MCF 10A (cell line): ENCODE data around the gene CPA5. TPM values are rescaled to one million over a fixed set of nuclear protein-coding genes. Genes with fewer than 3 reads are reported as not detected.

Experiments
- BruUV-seq: library from RNA; stranded (reverse); fragments of 400-500 nt; replicated peaks from 2 replicates; lab custom pipeline; 2021; lab: Mats Ljungman, UMichigan
- CTCF ChIA-PET: fragments of 300-600 bp; sonication (Branson Sonifier 250); formaldehyde crosslinking; extraction: SDS; loops from one replicate; lab custom pipeline; 2021; ENCODE audit warnings: antibody characterized with exemption, inconsistent platforms; lab: Yijun Ruan, JAX
- POLR2A ChIA-PET: fragments of 300-600, 350-650 bp; sonication (Branson Sonifier 250); formaldehyde crosslinking; extraction: SDS; loops from one replicate; lab custom pipeline; 2020; ENCODE audit warnings: antibody characterized with exemption, inconsistent platforms; lab: Yijun Ruan, JAX
- DNase-seq: peaks from one replicate; pipeline ENCODE4 v3.0.0-alpha.2; 2018; ENCODE audit not compliant: unreplicated experiment
- H3K27ac Mint-ChIP-seq: one replicate; pipeline ENCODE4 v1.8.0; 2022; ENCODE audit warnings: mild to moderate bottlenecking, low read depth, mixed read lengths; ENCODE audit not compliant: unreplicated experiment
- H3K27me3 Mint-ChIP-seq: one replicate; pipeline ENCODE4 v1.8.0; 2022; ENCODE audit warnings: mixed read lengths; ENCODE audit not compliant: insufficient read depth, unreplicated experiment
- H3K36me3 Mint-ChIP-seq: one replicate; pipeline ENCODE4 v1.8.0; 2022; ENCODE audit warnings: mild to moderate bottlenecking, moderate library complexity, mixed read lengths; ENCODE audit not compliant: insufficient read depth, unreplicated experiment
- H3K4me1 Mint-ChIP-seq: one replicate; pipeline ENCODE4 v1.8.0; 2022; ENCODE audit warnings: mixed read lengths; ENCODE audit not compliant: insufficient read depth, unreplicated experiment
- H3K4me3 Mint-ChIP-seq: one replicate; pipeline ENCODE4 v1.8.0; 2022; ENCODE audit warnings: mild to moderate bottlenecking, moderate library complexity, mixed read lengths; ENCODE audit not compliant: unreplicated experiment
- H3K9me3 Mint-ChIP-seq: one replicate; pipeline ENCODE4 v1.8.0; 2022; ENCODE audit warnings: mixed read lengths; ENCODE audit not compliant: unreplicated experiment
- CTCF ChIP-seq: fragments of 200-600 bp; IDR thresholded peaks from one replicate; pipeline ENCODE4 v1.8.0; 2022; ENCODE audit warnings: antibody characterized with exemption, mild to moderate bottlenecking; ENCODE audit not compliant: unreplicated experiment
- intact Hi-C: fragments of 100-400 bp; cut with micrococcal nuclease; formaldehyde crosslinking; loops from 2 replicates; pipeline ENCODE4 v1.14.1; 2022
- total RNA-seq: library from RNA; stranded (reverse); gene quantifications from 2 replicates; pipeline ENCODE4 v1.2.3, GENCODE V29; 2022

The CPA5 gene
- total RNA-seq, 1 experiment from 2014 or later = 0.42 TPM

GRCh38 chr7:130377178-130377577 lies 32.6 kb downstream of the CPA5 start:
- POLR2A ChIA-PET = interaction anchor here (0.6 to 0.7 kb wide), 2 partner anchors 27 to 585 kb away, joined by 3 read pairs; no protein-coding TSS in a partner anchor
- no peaks in the 10 kb centered on the region for H3K36me3 Mint-ChIP-seq
- H3K4me1 Mint-ChIP-seq = peaks cover 24% of the 10 kb centered on the region
- no peak for TF ChIP-seq CTCF
- intact Hi-C loops = no loop called here
- no peak overlapping the region for H3K27ac Mint-ChIP-seq
- CTCF ChIA-PET = interaction anchor here (0.7 to 1.3 kb wide), 2 partner anchors 14 to 204 kb away, joined by 4 read pairs; no protein-coding TSS in a partner anchor
- peaks cover under 1% of the 10 kb centered on the region for H3K9me3 Mint-ChIP-seq
- no peak overlapping the region for H3K4me3 Mint-ChIP-seq
- BruUV-seq = no TSS peak
- no peaks in the 10 kb centered on the region for H3K27me3 Mint-ChIP-seq
- no peak for DNase-seq

GRCh38 chr7:130379019-130379418 lies 34.4 kb downstream of the CPA5 start:
- H3K36me3 Mint-ChIP-seq = no peaks in the 10 kb centered on the region
- no peak for TF ChIP-seq CTCF
- POLR2A ChIA-PET = no interaction called here
- no peaks in the 10 kb centered on the region for H3K27me3 Mint-ChIP-seq
- intact Hi-C loops = no loop called here
- no TSS peak for BruUV-seq
- CTCF ChIA-PET = interaction anchor here (0.6 kb wide), 1 partner anchor 21 kb away, joined by 3 read pairs; no protein-coding TSS in a partner anchor
- H3K9me3 Mint-ChIP-seq = no peaks in the 10 kb centered on the region
- H3K27ac Mint-ChIP-seq = no peak overlapping the region
- H3K4me1 Mint-ChIP-seq = peaks cover 6% of the 10 kb centered on the region
- no peak for DNase-seq
- no peak overlapping the region for H3K4me3 Mint-ChIP-seq

DNA sequence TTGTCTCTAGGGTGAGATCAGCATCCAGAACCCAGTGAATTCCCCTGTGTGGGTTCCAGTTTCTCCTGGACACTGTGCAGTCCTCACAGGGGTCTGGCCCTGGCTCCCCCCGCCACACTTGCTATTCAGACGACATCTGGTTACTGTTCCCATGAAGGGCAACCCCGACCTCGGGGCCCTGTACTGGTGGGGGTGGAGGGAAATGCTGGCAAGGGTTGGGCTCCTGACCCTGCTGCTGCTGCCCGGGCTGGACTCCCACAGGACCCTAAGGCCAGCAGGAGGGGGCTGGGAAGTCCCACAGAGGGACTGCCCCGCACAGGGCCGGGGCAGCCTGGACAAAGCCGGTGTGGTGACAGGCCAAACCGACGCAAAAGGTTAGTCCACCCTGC lies 34.9 kb downstream of the CPA5 start:
- H3K4me1 Mint-ChIP-seq = peaks cover under 1% of the 10 kb centered on the region
- BruUV-seq = no TSS peak
- H3K36me3 Mint-ChIP-seq = no peaks in the 10 kb centered on the region
- H3K4me3 Mint-ChIP-seq = no peak overlapping the region
- H3K27ac Mint-ChIP-seq = no peak overlapping the region
- no peak for DNase-seq
- no peaks in the 10 kb centered on the region for H3K9me3 Mint-ChIP-seq
- no peaks in the 10 kb centered on the region for H3K27me3 Mint-ChIP-seq
- POLR2A ChIA-PET = no interaction called here
- TF ChIP-seq CTCF = no peak
- intact Hi-C loops = no loop called here
- CTCF ChIA-PET = no interaction called here

GRCh38 chr7:130379921-130380860 lies 35.6 kb downstream of the CPA5 start, which contains the start of gene CPA1:
Gene CPA1, plus strand, starts transcription at chr7:130380494. Its CDS starts 27 bp downstream, at chr7:130380521.
- DNase-seq = no peak
- Mint-ChIP-seq H3K27me3 (no peaks in the 10 kb centered on the region), H3K4me1 (no peaks in the 10 kb centered on the region), H3K36me3 (no peaks in the 10 kb centered on the region), H3K27ac (no peak within 1 kb of the TSS), H3K9me3 (no peaks in the 10 kb centered on the region), H3K4me3 (no peak within 1 kb of the TSS)
- ChIA-PET CTCF (no interaction called here), POLR2A (interaction anchor here (0.5 kb wide), 1 partner anchor 118 kb away, joined by 3 read pairs; no protein-coding TSS in a partner anchor)
- intact Hi-C loops = no loop called here
- no TSS peak for BruUV-seq
- no peak for TF ChIP-seq CTCF
